Superior temporal gyrus (tissue), 1 donor: ENCODE measurements around the gene GPR34.
A peak's percentile ranks its signal among the peaks of the same experiment; 100 is the strongest.

Source experiments
- DNase-seq: peaks from one replicate; pipeline ENCODE4 v3.0.0-alpha.2; 2016; ENCODE audit errors: extremely low spot score

Gene GPR34

DNA sequence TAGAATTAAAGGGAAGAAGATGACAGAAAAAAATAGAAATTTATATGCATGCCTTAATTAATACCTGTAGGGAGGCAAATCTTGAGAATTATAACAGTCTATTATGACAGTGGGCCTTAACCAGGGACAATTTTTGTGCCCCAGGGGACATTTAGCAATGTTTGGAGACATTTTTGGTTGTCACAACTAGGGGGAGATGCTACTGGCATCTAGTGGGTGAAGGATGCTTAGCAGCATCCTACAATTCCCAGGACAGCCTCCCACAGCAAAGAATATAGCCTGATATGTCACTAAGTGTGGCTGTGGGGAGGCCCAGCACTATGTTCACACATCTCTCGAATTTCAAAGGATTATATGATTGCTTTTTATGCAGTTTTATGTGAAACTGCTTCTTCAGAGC is 45.8 kb downstream of the GPR34 start:
- DNase-seq = peak; percentile 36

DNA sequence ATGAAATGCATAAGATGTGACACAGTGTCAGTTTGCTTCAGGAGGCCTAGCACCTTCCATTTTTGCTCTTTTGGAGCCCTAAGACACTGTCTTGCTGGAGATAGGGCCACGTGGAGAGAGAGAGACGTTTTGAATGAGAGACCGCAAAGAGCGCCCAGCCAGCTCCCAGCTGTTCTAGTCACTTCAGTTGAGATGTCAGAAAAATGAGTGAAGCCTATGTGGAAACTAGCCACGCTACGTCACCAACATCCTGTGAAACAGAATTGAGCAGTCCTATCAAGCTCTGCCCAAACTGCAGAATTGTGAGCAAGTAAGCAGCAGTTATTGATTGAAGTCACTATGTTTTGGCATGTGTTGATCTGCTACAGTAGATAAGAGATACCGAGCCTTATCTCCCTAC is 48.3 kb downstream of the GPR34 start:
- no peak for DNase-seq

DNA sequence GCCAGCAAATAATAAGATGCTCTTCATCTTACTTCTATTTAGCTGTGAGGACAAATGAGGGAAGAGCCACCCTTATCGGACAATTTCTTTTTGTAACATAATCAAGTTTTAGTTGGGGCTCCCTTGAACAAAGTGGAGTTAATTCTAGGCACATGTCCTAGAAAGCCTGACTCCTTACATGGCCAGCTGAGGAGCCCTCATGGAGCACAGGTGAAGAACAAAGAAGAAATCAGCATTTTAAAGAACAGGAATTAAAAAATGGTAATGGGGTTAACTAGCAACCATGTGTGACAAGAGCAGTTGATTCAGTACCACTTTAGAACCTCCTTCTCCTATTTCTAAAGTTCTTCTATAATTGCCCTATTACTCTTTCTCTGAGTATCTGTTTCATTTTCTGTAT is 51.1 kb downstream of the GPR34 start:
- no peak for DNase-seq
